GM19351 (cell line): Measurements from ENCODE around the gene MLKL.
A peak's percentile ranks its signal among the peaks of the same experiment; 100 is the strongest.
"Not testable (repeated sequence)": the region's sequence is repeated elsewhere in the genome, so short reads cannot be mapped to it uniquely, and the experiment has no call there.

Experiments
- ATAC-seq: cut with Tn5 transposase; IDR thresholded peaks from one replicate; pipeline ENCODE4 v1.9.1; 2021; ENCODE audit warnings: mild to moderate bottlenecking, moderate library complexity; ENCODE audit not compliant: unreplicated experiment

MLKL gene

DNA sequence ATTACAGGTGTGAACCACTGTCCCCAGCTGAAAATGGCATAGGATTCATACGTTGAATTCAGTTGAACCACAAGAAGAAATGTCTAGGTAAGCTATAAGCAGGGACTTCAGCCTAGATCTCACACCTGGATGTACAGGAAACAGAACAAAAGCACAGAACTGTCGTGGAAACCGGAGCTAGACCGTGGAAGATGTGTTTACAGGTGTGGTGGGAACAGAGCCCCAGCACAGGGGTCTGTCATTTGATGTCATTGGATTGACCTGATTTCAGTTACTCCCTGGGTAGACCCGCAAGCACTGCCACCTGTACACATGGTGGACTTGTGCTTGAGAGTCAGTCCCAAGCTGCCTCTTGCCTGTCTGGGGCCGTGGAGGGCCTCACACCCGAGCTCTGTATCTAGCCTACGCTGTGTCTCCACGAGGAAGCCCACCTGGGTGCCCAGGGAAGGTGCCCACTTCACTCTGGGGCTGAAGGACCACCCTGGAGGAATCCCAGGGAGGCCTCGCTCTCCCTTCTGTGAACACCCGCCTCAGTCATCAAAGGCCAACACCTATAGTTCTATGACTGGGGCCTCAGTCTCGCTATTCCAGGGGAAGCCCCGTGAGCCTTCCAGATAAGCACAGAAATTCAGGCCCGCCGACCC is 32.2 kb upstream of the MLKL start:
- ATAC-seq, result no peak

DNA sequence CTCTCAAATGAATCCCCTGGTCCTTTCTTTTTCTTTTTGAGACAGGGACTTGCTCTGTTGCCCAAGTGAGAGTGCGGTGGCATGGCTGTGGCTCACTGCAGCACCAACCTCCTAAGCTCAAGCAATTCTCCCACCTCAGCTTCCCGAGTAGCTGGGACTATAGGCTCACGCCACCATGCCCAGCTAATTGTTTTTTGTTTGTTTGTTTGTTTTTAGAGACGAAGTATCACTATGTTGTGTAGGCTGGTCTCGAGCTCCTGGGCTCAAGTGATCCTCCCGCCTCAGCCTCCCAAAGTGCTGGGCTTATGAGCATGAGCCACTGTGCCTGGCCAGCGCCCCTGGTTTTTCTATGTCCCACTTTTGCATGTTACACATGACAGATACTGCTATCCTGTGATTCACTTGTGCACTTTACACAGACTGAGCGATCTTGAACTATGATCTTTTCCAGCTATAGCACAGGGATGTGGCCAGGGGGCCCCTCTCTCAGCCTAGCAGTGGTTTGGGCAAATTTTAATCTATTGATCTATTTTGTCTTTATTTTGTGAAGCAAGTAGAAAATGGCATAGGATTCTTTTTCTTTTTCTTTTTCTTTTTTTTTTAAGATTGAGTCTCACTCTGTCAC is 31.3 kb upstream of the MLKL start:
- no peak for ATAC-seq

DNA sequence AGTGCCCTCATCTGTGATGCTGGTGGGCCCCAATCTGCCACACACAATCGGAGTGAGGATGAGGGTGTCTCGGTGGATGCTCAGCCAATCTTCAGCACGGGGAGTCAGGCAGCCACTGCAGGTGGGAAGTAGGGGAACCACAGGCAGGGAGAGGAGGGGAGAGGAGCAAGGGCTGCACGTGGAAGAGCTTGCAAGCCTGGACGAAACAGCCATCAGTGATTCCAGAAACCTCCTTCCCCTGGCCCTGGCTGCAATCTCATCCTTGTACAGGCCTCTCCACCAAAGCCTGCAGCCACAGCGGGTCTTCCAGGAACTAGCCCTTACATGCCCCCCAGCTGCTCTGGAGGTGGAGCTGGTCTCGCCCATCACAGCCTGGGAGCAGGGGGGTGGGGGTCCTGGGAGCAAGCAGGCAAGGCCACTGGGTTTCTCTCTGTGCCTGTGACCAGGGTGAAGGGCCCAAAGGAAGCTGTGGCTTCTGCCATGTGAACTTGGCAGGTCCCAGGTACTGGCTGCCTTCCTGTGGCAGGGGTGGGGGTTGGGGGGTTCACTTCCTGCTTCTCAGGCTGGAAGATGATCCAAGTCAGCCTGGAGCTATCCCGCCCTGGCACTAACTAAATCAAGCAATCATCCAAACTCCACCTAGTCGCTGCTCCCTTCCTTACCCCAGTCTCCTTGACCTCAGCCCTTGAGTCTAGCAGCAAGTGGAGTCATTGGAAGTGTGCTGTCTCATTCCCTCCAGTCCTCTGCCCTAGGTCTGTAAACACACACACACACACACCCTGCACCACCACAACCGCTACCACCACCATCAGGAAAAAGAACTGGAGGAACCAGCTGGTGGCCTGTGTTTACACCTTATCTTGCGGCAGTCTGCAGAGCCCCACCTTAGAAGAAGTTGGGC is 29.4 kb upstream of the MLKL start:
- no peak for ATAC-seq

DNA sequence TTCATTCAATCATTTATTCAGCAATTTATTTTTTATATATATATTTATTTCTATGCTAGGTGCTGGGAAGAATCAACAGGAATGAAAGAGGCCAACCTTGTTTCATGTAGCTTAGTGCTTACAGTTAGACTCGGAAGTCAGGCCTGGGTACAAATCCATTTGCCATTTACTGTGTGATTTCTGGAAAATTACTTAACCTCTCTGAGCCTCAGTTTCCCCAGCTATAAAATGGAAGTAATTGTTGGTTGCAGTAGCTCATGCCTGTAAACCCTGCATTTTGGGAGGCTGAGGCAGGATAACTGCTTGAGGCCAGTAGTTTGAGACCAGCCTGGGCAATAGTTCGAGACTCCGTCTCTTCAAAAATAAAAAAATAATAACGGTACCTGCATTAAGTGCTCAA is 27.2 kb upstream of the MLKL start:
- ATAC-seq, result no peak

DNA sequence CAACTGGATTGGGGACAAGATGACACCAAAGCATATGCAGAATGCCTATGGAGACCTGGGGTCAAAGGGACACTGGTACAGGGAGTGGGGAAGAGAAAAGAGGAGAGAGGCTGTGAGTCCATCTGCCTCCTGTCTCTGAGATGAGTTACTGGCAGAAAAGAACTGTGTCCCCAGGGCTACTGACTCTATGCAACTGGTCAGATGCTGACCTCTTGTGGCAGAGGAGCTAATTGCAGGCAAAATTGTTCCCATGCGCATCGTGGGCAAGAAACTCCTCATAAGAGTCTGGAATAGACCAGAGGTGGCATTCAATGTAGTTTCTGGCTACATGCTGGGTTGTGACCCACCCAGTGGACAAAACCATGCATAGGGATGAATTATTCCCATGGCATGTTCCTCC is 26.1 kb upstream of the MLKL start:
- no peak for ATAC-seq

DNA sequence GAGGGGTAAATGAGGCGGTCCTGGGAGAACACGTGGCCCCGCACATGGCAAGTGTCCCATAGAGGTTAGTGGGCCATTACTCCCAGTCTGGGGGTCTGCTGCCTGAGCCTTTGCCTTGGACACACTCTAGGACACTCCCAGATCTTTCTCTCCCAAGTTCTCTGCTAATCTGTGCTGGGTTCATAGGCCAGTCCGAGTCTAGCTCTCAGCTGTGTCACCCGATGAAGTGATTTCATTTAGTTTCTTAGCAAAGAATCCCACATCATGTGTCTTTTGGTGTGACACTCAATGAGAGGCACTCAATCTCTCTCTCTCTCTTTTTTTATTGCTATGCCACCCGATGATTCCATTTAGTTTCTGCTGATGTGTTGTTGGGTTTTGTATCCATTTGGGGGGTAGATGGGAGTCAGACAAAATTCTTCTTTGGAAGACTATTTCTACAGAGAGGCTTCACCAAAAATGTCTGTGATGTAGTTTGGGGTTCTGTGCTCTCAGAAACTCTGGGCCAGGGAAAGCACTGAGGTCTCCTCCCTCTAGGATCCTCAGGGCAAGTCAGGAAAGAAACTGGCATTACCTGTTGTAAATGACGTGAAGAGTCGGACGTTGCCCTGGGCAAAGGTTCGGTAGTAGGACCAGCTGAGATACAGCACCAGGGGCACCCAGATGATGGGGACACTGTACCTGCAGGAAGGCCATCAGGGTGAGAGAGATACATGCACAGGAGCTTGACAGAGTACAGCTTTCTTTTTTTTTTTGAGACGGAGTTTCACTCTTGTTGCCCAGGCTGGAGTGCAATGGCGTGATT is 25.2 kb upstream of the MLKL start:
- ATAC-seq, result no peak

DNA sequence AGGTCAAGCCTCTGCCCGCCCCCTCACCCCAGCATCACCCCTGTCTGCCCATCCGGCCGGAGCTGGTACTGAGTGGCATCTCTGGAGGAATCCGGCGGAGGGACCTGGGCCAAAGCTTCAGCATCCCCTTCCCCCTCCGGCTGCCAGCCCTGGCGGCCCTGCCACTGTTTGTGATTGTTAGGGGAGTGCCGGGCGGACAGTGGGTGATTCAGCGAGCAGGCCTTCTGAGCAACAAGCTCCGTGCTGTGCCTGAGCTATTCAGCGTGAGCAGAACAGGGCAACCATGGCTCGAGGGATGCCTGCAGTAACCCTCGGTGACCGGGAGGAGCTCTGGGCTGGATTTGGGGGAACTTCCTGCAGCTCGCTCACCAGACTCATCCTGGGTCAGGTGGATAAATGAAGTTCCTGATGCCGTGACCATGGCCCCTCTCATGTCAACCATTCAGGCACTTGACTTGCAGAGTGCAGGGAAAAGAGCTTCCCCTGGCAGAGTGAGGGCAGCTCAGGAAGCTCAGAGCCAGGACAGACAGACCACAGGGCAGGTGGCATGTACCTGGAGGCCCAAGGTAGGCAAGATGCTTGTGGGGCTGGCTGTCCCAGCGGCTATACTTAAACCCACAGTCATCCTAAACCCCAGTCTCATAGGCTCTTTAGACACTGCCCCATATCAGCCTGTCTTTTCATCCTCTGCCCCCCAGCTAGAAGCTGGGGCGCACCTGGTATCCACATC is 24.3 kb upstream of the MLKL start:
- ATAC-seq, result no peak

DNA sequence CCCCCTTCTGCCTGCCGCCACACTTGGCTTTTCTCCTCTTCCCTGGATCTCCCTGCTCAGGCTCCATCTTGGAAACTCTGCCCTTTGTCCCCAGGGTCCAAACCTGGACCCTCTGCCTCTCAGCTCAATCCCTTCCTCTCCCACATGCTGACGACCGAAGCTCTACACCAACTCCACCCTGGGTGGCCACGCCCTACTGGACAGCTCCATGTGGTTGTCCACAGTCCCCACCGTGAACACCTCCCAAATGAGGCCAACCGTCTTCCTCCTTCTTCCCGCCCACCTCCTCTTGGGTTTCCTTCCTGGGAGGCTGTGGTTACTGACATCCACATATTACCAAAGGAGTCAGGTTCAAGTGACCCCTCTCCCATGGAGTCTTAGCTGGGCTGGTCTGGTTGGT is 22.6 kb upstream of the MLKL start:
- ATAC-seq, result no peak

DNA sequence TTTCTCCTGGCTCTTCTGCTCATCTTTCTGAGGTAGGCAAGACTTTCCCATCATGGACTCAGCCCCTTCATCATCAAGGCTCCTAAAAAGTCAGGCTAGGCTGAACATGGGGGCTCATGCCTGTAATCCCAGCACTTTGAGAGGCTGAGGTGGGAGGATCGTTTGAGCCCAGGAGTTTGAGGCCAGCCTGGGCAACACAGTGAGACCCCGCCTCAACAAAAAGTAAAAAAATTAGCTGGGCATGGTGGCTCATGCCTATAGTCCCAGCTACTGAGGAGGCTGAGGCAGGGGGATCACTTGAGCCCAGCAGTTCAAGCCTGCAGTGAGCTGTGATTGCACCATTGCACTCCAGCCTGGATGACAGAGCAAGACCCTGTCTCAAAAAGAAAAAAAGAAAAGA is 21.5 kb upstream of the MLKL start:
- not testable (repeated sequence) for ATAC-seq

DNA sequence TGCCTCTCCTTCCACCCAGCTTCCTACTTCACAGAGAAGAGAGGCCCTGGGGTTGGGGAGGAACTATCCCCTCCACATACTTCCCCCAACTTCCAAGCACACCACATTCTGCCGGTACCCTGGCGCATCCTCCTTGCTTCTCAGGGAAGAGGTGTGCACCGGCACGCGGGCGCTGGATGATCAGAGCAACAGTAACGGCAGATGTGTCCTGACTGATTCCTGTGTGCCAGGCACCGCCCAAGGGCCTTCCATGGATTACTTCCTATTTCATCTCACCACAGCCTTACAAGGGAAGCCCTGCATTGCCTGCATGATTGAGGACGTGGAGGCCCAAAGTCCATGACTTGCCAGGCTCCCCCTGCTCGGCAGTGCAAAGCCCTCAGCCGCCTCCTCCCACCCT is 21.1 kb upstream of the MLKL start:
- no peak for ATAC-seq

DNA sequence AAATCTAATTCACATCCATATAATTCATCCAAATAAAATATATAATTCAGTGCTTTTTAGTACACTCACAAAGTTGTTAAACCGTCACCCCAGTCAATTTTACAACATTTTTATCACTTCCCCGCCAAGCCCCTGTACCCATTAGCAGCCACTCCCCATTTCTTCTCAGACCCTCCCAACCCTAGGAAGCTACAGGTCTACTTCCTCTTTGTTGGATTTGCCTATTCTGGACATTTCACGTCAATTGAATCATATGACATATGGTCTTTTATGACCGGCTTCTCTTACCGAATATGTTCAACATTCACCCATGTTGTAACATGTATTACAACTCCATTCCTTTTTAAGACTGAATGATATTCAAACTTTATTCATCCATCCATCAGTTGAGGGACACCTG is 19.9 kb upstream of the MLKL start:
- no peak for ATAC-seq

DNA sequence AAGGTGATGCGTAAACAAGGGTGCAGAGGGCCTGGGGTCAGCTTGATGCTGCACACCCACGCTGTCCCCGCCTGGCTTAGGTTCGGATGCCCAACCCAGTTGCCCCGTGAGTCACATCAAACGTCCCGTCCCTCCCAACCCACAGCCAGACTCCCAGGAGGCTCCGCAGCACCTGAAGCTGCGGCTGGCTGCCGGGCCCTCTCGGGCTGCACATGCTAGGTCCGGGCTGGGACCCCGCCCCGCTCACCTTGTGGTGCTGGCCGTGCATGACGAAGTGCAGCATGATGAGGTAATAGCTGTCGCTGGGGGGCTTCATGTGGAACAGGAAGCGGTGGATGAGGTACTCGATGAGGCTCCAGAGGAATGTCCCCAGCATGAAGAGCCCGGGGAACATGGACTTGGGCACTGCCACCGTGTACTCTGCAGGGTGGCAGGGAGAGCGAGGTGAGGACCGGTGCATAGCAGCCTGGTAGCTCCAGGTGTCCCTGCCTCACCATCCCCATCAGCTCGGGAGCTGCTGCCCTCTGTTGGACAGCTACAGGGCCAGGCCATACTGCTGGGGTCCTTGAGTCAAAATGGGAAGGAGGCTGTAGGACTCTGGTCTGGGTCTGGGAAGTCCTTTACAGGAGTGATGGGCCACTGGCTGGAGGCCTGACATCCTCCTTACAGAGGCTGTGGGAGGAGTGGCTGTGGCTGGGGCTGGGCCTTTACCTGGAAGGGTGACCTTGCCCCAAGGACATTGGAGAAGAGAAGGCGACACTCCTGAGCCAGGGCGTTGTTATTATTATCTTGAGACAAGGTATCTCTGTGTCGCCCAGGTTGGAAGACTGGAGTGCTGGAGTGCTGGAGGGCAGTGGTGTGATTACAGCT is 18.3 kb upstream of the MLKL start:
- ATAC-seq, result no peak

DNA sequence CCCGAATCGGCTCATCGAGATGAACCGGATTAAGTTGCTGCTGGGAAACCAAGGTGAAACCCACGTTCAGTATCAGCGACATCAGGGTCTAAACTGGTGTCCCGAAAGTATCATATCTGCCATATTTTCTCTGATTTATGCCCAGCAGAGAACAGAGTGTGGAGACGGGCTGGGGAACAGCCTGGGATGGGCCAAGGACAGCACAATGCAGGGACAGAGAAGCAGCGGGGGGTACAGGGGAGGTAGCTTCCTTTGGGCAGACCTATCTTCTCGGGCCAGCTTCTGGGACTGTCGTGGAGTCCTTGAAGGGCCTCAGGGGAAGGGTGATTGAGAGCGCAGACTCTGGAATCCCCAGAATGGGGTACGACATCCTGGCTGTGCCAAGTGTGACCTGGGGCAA is 17.5 kb upstream of the MLKL start:
- ATAC-seq, result no peak

DNA sequence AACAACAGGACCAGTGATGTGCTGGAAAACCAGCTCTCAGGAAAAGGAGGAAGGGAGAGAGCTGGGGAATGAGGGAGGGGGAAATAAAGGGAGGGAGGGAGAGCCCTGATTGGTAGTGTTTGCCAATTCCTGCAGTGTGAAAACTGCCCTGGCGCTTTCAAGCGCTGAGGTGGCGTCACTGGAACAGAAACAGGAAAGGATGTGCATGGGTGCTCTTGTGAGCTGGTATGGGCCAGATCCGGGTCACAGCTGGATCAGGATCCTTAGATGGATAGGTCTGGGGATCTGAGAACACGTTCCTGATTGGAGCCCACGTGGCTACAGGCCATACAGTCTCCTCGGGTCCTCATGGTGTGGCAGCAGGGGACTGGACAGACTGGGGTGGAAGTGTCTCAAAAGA is 16.7 kb upstream of the MLKL start:
- ATAC-seq, result no peak

DNA sequence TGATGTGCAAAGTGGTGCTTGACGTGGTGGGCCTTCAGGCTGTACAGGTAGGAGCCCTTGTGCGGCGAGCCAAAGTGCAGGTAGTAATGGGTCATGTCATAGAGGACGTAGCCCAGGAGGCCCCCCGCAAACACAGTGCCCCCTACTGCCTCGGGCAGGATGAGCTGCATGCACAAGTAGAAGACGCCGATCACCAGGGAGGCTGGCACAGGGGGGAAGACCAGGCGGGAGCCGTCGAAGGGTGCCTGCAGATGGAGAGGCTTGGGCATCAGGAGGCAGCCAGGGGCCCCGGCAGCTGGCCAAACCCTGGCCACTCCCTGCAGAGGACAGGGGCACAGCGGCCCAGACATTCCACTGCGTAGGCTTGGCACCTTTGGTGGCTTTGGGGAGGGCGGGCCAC is 15.7 kb upstream of the MLKL start:
- ATAC-seq, result no peak

DNA sequence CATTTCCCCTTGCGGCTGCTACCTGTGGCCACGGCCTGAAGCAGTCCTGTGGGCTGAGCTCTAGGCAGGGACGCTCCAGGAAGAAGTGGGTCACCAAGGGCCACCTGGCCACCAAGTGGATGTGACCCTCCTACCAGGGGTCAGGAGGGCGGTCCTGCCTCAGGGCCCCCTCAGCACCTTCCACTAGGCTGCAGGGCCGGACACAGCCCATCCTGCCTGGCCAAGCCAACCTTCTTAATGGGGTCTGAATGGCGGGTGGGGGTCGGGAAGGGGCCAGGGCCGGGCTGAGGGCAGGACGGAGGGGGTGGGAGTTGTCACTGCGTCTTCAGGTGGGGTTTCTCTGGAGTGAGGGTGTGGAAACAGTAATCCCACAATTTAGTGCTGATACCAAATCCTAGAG is 13.2 kb upstream of the MLKL start:
- ATAC-seq, result no peak

DNA sequence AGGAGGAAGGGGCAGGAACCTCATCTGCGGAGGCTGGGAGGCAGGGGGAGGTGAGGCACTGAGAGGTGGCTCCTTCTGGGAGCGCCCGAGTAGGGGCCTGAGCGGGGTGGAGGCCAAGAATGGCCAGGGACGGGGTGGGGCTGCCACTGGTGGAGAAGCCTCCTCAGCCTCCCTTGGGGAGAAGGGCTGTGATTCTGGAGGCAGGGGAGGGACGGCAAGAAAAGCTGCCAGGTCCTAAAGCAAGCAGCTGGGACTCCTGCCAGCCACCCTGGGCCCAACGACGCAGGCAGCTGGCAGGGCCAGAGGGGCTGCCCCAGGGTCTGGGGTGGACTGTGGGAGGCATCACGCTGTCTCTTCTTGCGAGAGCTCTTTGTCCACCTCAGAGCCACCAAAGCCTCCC is 12.7 kb upstream of the MLKL start:
- no peak for ATAC-seq

DNA sequence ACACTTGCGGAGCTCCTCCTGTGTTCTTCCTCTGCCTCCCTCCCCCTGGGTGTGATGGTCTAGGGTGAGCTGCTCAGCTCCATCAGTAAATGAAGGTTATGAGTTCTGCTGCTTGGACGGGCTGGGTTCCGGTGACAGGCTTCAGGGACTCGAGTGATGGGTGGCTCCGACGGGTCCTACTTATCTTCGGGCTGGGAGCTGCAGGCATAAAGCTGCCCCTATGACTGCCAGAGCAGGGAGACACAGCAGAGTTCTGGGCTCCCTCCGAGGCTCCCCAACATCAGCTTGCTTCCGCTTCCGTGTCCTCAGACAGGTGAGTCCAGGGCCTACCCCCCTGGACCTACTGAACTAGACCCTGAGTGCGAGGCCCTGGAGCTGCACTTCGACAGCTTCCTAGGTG is 11.3 kb upstream of the MLKL start:
- ATAC-seq, result no peak

DNA sequence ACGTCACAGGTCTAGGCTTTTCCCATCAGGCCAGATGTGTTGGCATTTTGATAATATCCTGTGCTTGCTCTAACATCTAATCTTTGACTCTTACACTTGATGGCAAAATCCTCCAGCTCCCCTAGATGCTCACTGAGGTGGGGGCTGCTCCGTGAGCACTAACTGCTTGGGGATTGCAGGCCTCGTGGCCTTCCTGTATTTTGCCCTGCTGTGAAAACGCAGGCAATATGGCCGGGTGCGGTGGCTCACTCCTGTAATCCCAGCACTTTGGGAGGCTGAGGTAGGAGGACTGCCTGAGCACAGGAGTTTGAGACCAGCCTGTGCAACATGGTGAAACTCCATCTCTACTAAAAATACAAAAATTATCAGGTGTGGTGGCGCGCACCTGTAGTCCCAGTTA is 9.7 kb upstream of the MLKL start:
- no peak for ATAC-seq

DNA sequence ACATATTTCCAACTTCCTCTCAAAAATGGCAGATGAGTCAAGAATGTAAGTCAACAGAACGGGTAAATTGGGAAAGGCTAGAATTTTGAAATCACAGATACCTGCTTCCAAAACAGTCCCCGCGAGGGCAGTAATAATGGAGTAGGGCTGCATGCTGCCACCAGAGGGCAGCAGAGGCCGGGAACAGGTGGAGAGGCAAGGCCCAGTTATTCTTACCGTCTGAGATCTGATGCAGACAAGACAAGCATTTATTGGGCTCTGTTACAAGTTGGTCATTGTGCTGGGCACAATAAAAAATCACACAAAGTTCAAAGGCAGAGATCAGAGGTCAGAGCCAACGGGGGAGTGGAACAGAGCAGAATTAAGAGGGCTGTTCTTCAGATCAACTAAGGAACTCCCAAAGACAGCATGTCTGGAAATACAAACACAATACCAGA is 8.8 kb upstream of the MLKL start:
- ATAC-seq, result peak; percentile 97
